GM18511 (cell line): ENCODE results near the gene CHST1.

Source experiments
- ATAC-seq: cut with Tn5 transposase; IDR thresholded peaks from one replicate; pipeline ENCODE4 v1.9.1; 2021; ENCODE audit warnings: mild to moderate bottlenecking, moderate library complexity; ENCODE audit not compliant: unreplicated experiment

The CHST1 gene

GRCh38 chr11:45647329-45647728 lies 18.1 kb downstream of the CHST1 start:
- ATAC-seq, result no peak

- ATAC-seq, result no peak
Measured at GRCh38 chr11:45646275-45646927, 19.0 kb downstream of the CHST1 start.

GRCh38 chr11:45644981-45645889 lies 20.2 kb downstream of the CHST1 start:
- ATAC-seq, result no peak

- no peak for ATAC-seq
Measured at GRCh38 chr11:45643598-45644260, 21.7 kb downstream of the CHST1 start.

- ATAC-seq, result no peak
Measured at GRCh38 chr11:45641961-45642360, 23.5 kb downstream of the CHST1 start.

- ATAC-seq, result no peak
Measured at GRCh38 chr11:45638051-45638450, 27.4 kb downstream of the CHST1 start.

- ATAC-seq, result no peak
Measured at GRCh38 chr11:45635907-45636306, 29.5 kb downstream of the CHST1 start.

GRCh38 chr11:45625611-45626010 lies 39.8 kb downstream of the CHST1 start:
- no peak for ATAC-seq

- ATAC-seq, result no peak
Measured at GRCh38 chr11:45624095-45624494, 41.3 kb downstream of the CHST1 start.

- no peak for ATAC-seq
Measured at GRCh38 chr11:45622861-45623260, 42.6 kb downstream of the CHST1 start.

- no peak for ATAC-seq
Measured at GRCh38 chr11:45622283-45622682, 43.1 kb downstream of the CHST1 start.

- ATAC-seq, result no peak
Measured at GRCh38 chr11:45621588-45621987, 43.8 kb downstream of the CHST1 start.

- no peak for ATAC-seq
Measured at GRCh38 chr11:45620243-45620642, 45.2 kb downstream of the CHST1 start.

GRCh38 chr11:45618897-45619296 lies 46.5 kb downstream of the CHST1 start:
- ATAC-seq, result no peak

- ATAC-seq, result no peak
Measured at GRCh38 chr11:45617871-45618601, 47.4 kb downstream of the CHST1 start.

- ATAC-seq, result no peak
Measured at GRCh38 chr11:45616802-45617549, 48.4 kb downstream of the CHST1 start.

- no peak for ATAC-seq
Measured at GRCh38 chr11:45615182-45615792, 50.1 kb downstream of the CHST1 start.

GRCh38 chr11:45614196-45614828 lies 51.1 kb downstream of the CHST1 start:
- no peak for ATAC-seq

GRCh38 chr11:45610627-45611026 lies 54.8 kb downstream of the CHST1 start:
- no peak for ATAC-seq
